GM12872 (cell line): ENCODE results near the gene SEPTIN10.

Experiments
- TF ChIP-seq, protein P1 (sequence below): IDR thresholded peaks from 3 replicates; pipeline ENCODE4 v1.5.1; 2011; ENCODE audit warnings: low read depth, mild to moderate bottlenecking, low read length, moderate library complexity; ENCODE audit not compliant: insufficient read depth

The SEPTIN10 gene

DNA sequence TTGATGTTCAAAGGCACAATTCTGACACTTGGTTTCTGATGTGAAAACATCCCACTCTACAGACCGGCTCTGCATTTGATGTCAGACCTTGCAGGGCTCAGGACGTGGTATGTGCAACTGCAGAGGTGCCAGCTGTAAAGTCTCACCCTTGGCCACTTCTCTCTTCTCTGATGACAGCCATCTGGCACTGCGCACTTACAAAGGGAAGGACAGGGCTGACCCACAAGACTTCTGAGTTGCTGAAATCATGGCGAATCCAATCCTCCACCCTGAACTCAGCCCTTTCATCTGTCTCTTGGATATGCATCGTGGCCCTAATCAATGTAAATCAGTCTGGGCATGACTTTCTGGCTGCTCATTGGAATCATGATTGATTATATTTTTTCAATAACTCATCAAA lies 82.5 kb downstream of the SEPTIN10 start:
- TF ChIP-seq, protein P1, sequence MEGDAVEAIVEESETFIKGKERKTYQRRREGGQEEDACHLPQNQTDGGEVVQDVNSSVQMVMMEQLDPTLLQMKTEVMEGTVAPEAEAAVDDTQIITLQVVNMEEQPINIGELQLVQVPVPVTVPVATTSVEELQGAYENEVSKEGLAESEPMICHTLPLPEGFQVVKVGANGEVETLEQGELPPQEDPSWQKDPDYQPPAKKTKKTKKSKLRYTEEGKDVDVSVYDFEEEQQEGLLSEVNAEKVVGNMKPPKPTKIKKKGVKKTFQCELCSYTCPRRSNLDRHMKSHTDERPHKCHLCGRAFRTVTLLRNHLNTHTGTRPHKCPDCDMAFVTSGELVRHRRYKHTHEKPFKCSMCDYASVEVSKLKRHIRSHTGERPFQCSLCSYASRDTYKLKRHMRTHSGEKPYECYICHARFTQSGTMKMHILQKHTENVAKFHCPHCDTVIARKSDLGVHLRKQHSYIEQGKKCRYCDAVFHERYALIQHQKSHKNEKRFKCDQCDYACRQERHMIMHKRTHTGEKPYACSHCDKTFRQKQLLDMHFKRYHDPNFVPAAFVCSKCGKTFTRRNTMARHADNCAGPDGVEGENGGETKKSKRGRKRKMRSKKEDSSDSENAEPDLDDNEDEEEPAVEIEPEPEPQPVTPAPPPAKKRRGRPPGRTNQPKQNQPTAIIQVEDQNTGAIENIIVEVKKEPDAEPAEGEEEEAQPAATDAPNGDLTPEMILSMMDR, result no peak

DNA sequence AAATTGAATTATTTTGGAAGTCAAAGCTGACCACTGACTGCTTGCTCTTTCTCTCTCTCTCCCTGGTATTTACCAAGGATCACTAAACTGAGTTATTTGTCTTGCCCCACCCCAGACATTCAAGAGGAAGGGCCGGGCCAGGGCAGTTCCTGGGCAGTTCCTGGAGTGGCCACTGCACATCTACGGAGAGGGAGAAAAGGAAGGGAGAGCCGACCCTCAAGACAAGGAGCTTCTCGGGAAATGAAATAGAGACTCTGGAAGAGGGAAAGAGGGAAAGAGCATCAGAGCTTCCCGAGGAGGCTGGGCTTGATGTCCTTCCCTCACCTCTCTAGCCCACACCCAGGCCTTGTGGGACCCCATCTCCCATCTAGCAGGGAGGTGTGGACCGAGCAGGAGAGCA lies 83.1 kb downstream of the SEPTIN10 start:
- TF ChIP-seq, protein P1, result no peak

DNA sequence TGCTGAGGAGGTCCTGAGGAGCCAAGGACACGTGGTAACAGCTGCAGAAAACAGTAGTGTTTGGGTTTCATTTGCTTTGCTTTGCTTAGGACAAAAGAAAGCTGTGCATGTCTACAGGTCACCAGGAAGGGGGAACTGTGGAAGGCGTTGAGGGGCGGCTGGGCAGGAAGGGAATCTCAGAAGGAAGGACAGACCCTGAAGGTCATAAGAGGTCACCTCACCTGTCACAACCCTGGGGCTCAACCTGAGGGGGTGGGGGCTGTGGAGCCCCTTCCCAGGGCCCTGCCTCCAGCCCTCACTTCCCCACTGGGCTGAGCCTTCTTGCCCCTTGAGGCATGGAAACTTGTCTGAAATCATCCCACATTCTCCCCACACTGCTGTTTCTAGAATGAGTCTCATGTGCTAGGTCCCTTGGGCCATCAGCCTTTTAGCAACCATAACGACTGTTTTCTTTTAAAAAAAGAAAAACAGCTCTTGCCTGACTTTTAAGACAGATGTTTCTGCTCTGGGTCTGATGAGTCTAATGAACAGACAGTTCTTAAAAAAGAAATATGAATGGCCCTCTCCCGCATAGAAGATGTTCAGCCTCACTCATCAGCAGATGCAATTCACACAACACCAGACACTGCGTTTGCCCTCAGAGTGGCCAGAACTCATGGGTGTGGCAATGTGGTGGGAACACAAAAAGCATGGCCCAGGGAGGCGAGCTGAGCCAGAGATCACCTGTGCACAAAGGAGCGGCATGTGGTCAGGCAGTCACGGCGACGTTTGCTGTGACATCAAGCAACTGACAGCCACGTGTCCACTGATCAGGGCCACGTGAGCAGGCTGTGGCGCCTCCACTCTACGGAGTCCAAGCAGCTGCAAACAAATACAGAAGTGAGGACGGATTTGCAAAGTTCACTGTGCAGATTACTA lies 84.0 kb downstream of the SEPTIN10 start:
- TF ChIP-seq, protein P1, result no peak

DNA sequence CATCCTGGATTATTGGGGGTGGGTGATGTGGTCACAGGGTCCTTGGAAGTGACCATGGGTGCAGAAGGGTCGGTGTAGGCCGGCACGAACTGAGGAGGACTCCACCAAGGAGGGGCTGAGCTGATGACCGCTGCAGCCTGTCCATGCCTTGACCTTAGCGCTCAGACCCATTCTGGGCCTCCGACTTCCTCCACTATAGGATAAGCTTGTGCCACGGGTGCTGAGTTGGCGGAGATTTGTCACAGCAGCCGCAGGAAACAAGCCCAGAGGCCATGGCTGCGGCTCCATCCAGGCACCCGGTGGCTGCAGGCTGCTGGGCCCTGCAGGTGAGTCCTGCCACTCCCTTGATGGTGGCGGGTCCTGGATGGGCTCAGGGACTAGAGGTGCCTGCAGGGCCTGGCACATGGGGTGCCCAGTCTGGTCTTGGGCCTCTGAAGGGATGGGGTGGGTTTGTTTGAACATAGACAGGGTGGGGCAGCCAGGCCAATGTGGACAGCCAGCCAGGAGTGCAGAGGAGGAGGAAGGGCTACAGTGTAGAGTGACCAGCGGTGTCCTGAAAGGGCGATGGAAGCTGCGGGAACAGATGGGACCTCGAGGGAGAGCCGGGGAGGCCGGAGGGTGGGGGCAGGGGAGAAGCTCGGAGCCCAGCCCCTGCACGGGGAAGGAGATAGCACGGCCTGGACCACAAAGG lies 84.8 kb downstream of the SEPTIN10 start:
- TF ChIP-seq, protein P1, result no peak

DNA sequence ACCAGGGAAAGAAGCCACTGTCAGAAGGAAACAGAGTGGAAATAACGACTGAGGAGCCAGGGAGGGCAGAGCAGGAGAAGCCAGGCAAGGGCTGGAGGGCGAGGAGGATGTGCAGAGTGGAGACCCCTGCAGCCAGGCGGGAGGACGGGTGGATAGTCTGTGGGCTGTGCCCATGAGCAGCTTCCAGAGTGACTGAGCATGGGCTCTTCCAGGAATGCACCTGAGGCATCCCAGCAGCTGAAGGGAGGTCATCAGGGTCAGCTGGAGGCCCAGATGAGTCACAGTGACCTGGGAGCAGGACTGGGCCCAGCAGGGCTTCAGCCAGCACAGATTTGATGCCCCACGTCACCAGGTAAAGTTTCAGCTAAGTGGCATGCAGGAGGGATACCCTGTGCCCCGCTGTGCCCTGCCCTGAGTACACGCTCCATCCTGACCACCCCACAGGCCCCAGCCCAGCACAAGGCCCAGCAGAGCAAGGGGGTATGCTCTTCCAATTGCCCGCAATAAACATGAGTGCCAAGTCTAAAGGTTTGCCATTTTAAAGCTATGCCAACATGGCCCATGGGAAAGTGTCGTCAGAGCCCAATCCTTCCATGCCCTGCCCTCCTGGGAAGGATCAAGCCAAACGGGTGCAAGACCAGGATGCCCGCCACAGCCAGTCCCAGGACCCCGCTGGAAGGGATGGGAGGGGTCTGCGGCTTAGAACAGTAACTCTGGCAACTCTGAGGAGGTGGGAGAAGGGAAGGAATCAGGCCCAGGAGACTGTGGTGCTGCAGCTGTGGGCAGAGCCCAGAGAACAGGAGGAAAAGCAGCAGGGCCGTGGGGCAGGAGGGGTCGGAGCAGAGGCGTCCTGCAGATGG lies 85.7 kb downstream of the SEPTIN10 start:
- TF ChIP-seq, protein P1, result no peak

DNA sequence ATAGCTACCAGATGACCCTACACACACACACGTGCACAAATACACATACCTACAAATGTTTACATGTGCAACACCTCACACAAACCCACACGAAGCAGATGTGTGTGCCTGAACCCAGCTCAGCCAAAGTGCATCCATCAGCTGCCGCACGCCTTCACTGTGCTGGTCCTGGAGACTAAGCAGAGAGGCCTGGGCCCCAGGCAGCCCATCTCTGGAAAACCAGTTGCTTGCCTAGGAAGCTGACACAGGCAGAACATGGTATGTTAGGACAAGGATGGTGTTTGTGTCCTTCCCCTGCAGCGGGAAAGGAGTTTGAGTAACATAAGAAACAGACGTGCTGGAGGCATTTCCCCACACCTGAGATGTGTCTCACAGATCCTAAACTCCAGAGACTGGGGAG lies 86.7 kb downstream of the SEPTIN10 start:
- TF ChIP-seq, protein P1, result no peak
